ENCODE measurements around the gene HMCN2. TPM values are rescaled to one million over a fixed set of nuclear protein-coding genes. Genes with fewer than 3 reads are reported as not detected.

HMCN2 gene
- total and polyA plus RNA-seq, 2 donors (not counting 1 experiment from before 2014, with no cell fraction given): 0.01 TPM; not detected in 1

DNA sequence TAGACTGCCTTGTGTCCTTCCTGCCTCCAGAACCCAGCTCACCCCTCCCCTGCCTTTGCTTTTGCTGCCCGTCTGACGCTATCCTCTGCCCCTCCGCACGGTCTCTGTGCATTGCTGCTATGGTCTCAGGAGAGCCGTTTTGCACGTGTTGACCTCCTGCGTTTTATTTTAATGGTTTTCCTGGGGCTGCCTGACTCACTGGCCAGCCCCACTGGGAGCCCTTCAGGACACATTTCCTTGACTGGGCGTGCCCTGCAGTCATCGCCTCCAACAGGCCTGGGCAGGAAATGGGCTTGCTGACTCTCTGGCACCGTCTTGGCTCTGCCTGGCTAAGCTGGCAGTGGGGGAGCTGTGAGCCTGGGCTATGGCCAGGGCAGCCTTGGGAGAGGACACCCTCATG lies 161.3 kb downstream of the HMCN2 start:
- H3K27ac ChIP-seq (ENCODE audit: low read length in 2 of 2): no peak overlapping the region
- no peaks in the 10 kb centered on the region for H4K20me1 ChIP-seq (ENCODE audit: control insufficient read depth, insufficient read depth, low read length, poor library complexity, severe bottlenecking)
- no peak overlapping the region for H2AFZ ChIP-seq (ENCODE audit: insufficient read depth, low read depth, low read length, poor library complexity, severe bottlenecking)
- CTCF ChIA-PET: no interaction called here
- H3K9me3 Mint-ChIP-seq (ENCODE audit: insufficient read depth): no peaks in the 10 kb centered on the region
- ATAC-seq (ENCODE audit: low read depth) (no peak), DNase-seq (no peak)
- H3K27me3 Mint-ChIP-seq: peaks cover 11% of the 10 kb centered on the region
- H3K27me3 ChIP-seq (replicated peaks in 1 of 4; ENCODE audit: control extremely low read depth in 1 of 4, control insufficient read depth in 3 of 4, insufficient read depth in 4 of 4, low read length in 3 of 4): peaks cover 0 to 23% (median 1%) of the 10 kb centered on the region in 4 experiments
- H3K36me3 ChIP-seq (replicated peaks in 1 of 2; ENCODE audit: control extremely low read depth in 1 of 2, control insufficient read depth in 1 of 2, extremely low read depth in 1 of 2, insufficient read depth in 2 of 2, low read length in 1 of 2): no peaks in the 10 kb centered on the region
- intact Hi-C loops (cut with micrococcal nuclease): no loop called here
- H3K79me2 ChIP-seq (ENCODE audit: control insufficient read depth, insufficient read depth, low read length): no peaks in the 10 kb centered on the region
- no peaks in the 10 kb centered on the region for H3K4me1 Mint-ChIP-seq
- H3K27ac Mint-ChIP-seq: no peak overlapping the region
- peaks cover 0 to 27% (median 0%) of the 10 kb centered on the region in 3 donors for H3K9me3 ChIP-seq (ENCODE audit: control extremely low read depth in 1 of 3, control insufficient read depth in 2 of 3, insufficient read depth in 1 of 3, low read length in 2 of 3)
- H3K9ac ChIP-seq (ENCODE audit: low read length): no peak overlapping the region
- no peak for TF ChIP-seq CTCF (IDR thresholded peaks at IDR 0.05)
- no peak overlapping the region for H3K4me3 ChIP-seq (ENCODE audit: control extremely low read depth in 1 of 5, extremely low read depth in 1 of 5, insufficient read depth in 1 of 5, low read depth in 2 of 5, low read length in 4 of 5)
- H3K4me1 ChIP-seq (ENCODE audit: control insufficient read depth in 2 of 2, insufficient read depth in 2 of 2, low read length in 2 of 2): no peaks in the 10 kb centered on the region
- H3K4me2 ChIP-seq (replicated peaks; ENCODE audit: low read depth, low read length, poor library complexity, severe bottlenecking): no peak overlapping the region
- WGBS (ENCODE audit: insufficient coverage): 75% methylated on average over 10 of the region's 10 CpGs
- no peak overlapping the region for H3K4me3 Mint-ChIP-seq
- POLR2A ChIA-PET: no interaction called here

DNA sequence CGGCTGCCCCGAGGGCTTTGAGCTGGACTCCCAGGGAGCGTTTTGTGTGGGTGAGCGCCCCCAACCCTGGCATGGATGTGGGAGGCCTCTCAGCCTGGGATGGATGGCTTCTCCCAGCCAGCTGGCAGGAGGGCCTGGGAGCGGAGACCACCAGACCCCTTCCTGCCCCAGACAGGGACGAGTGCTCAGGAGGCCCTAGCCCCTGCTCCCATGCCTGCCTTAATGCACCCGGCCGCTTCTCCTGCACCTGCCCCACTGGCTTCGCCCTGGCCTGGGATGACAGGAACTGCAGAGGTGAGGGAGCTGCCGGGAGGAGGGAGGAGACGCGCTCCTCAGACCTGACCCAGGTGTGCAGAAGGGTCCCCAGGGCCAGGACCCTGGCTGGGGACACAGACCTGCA lies 161.8 kb downstream of the HMCN2 start:
- DNase-seq (no peak), ATAC-seq (ENCODE audit: low read depth) (no peak)
- intact Hi-C loops (cut with micrococcal nuclease): no loop called here
- peaks cover 0 to 28% (median 1%) of the 10 kb centered on the region in 4 experiments for H3K27me3 ChIP-seq (replicated peaks in 1 of 4; ENCODE audit: control extremely low read depth in 1 of 4, control insufficient read depth in 3 of 4, insufficient read depth in 4 of 4, low read length in 3 of 4)
- H3K4me1 Mint-ChIP-seq: no peaks in the 10 kb centered on the region
- H3K27me3 Mint-ChIP-seq: peaks cover 13% of the 10 kb centered on the region
- H3K9me3 Mint-ChIP-seq (ENCODE audit: insufficient read depth): no peaks in the 10 kb centered on the region
- no peak overlapping the region for H3K4me3 Mint-ChIP-seq
- H3K4me3 ChIP-seq (ENCODE audit: control extremely low read depth in 1 of 5, extremely low read depth in 1 of 5, insufficient read depth in 1 of 5, low read depth in 2 of 5, low read length in 4 of 5): no peak overlapping the region
- no peaks in the 10 kb centered on the region for H3K79me2 ChIP-seq (ENCODE audit: control insufficient read depth, insufficient read depth, low read length)
- TF ChIP-seq EZH2 (IDR thresholded peaks at IDR 0.05; ENCODE audit: borderline replicate concordance, insufficient read depth, low read depth, low read length, poor library complexity, severe bottlenecking) (no peak), CTCF (IDR thresholded peaks at IDR 0.05) (no peak)
- no peaks in the 10 kb centered on the region for H4K20me1 ChIP-seq (ENCODE audit: control insufficient read depth, insufficient read depth, low read length, poor library complexity, severe bottlenecking)
- no peaks in the 10 kb centered on the region for H3K4me1 ChIP-seq (ENCODE audit: control insufficient read depth in 2 of 2, insufficient read depth in 2 of 2, low read length in 2 of 2)
- no peak overlapping the region for H3K27ac Mint-ChIP-seq
- POLR2A ChIA-PET: no interaction called here
- H2AFZ ChIP-seq (ENCODE audit: insufficient read depth, low read depth, low read length, poor library complexity, severe bottlenecking): no peak overlapping the region
- H3K9me3 ChIP-seq (ENCODE audit: control extremely low read depth in 1 of 3, control insufficient read depth in 2 of 3, insufficient read depth in 1 of 3, low read length in 2 of 3): peaks cover 0 to 29% (median 0%) of the 10 kb centered on the region in 3 donors
- H3K27ac ChIP-seq (ENCODE audit: low read length in 2 of 2): no peak overlapping the region
- CTCF ChIA-PET: no interaction called here
- 98% methylated on average over 11 of the region's 12 CpGs for WGBS (ENCODE audit: insufficient coverage)
- no peak overlapping the region for H3K4me2 ChIP-seq (replicated peaks; ENCODE audit: low read depth, low read length, poor library complexity, severe bottlenecking)
- H3K9ac ChIP-seq (ENCODE audit: low read length): no peak overlapping the region
- no peaks in the 10 kb centered on the region for H3K36me3 ChIP-seq (replicated peaks in 1 of 2; ENCODE audit: control extremely low read depth in 1 of 2, control insufficient read depth in 1 of 2, extremely low read depth in 1 of 2, insufficient read depth in 2 of 2, low read length in 1 of 2)
